ENCODE results near the gene MYH11. TPM values are rescaled to one million over a fixed set of nuclear protein-coding genes. Genes with fewer than 3 reads are reported as not detected.
A peak's percentile ranks its signal among the peaks of the same experiment; 100 is the strongest.

Gene MYH11
- total RNA-seq, 1 experiment from 2014 or later = not detected

DNA sequence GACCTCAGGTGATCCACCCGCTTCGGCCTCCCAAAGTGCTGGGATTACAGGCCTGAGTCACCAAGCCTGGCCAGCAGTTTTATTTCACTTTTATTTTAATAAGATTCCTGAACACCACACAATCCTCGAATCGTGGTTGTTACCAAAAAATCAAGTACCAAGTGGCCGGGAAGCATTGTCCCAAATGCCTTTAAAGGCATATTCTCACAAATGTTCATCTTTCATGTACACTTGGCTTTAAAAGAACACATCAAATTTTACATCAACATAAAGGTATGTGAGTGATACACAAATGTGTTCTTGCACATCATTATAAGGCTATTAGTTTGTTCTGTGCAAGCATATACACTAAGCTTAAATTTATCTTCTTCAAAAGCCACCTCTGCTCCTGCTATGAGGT, 8.1 kb upstream of the MYH11 start:
- Mint-ChIP-seq H3K9me3 (ENCODE audit: unreplicated experiment) (no peaks in the 10 kb centered on the region), H3K27me3 (ENCODE audit: insufficient read depth, unreplicated experiment) (no peaks in the 10 kb centered on the region), H3K4me3 (ENCODE audit: unreplicated experiment) (no peak overlapping the region), H3K4me1 (ENCODE audit: insufficient read depth, unreplicated experiment) (no peaks in the 10 kb centered on the region), H3K27ac (ENCODE audit: low read depth, unreplicated experiment) (no peak overlapping the region), H3K36me3 (ENCODE audit: insufficient read depth, unreplicated experiment) (peaks cover 44% of the 10 kb centered on the region)
- no peak for DNase-seq (ENCODE audit: unreplicated experiment)
- ChIA-PET CTCF (no interaction called here), POLR2A (no interaction called here)
- intact Hi-C loops (cut with micrococcal nuclease) = no loop called here
- TF ChIP-seq, protein P1, sequence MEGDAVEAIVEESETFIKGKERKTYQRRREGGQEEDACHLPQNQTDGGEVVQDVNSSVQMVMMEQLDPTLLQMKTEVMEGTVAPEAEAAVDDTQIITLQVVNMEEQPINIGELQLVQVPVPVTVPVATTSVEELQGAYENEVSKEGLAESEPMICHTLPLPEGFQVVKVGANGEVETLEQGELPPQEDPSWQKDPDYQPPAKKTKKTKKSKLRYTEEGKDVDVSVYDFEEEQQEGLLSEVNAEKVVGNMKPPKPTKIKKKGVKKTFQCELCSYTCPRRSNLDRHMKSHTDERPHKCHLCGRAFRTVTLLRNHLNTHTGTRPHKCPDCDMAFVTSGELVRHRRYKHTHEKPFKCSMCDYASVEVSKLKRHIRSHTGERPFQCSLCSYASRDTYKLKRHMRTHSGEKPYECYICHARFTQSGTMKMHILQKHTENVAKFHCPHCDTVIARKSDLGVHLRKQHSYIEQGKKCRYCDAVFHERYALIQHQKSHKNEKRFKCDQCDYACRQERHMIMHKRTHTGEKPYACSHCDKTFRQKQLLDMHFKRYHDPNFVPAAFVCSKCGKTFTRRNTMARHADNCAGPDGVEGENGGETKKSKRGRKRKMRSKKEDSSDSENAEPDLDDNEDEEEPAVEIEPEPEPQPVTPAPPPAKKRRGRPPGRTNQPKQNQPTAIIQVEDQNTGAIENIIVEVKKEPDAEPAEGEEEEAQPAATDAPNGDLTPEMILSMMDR (IDR thresholded peaks at IDR 0.05; ENCODE audit: unreplicated experiment) = no peak
- no TSS peak for BruUV-seq (replicated peaks)

DNA sequence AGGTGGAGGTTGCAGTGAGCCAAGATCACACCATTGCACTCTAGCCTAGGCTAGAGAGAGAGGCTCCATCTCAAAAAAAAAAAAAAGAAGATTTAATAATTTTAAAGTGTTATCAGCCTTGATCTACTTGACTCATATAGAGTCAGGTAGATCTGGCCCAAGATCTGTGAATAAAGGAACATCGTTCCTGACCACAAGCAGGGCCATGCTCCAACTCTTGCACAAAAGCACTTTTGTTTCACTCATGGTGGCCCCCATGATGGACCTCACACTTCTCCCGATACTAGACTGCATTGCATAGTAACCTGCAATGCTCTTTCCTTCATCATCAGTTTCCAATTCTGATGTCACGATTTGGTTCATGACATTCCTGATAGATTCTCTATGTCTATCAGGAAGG, 5.2 kb upstream of the MYH11 start:
- no peak for DNase-seq (ENCODE audit: unreplicated experiment)
- TF ChIP-seq, protein P1 (IDR thresholded peaks at IDR 0.05; ENCODE audit: unreplicated experiment) = no peak
- intact Hi-C loops (cut with micrococcal nuclease) = no loop called here
- BruUV-seq (replicated peaks) = no TSS peak
- ChIA-PET CTCF (no interaction called here), POLR2A (no interaction called here)
- H3K4me1 Mint-ChIP-seq (ENCODE audit: insufficient read depth, unreplicated experiment) = peaks cover 7% of the 10 kb centered on the region
- no peaks in the 10 kb centered on the region for H3K9me3 Mint-ChIP-seq (ENCODE audit: unreplicated experiment)
- H3K27ac Mint-ChIP-seq (ENCODE audit: low read depth, unreplicated experiment) = no peak overlapping the region
- peaks cover 17% of the 10 kb centered on the region for H3K36me3 Mint-ChIP-seq (ENCODE audit: insufficient read depth, unreplicated experiment)
- H3K27me3 Mint-ChIP-seq (ENCODE audit: insufficient read depth, unreplicated experiment) = peaks cover 15% of the 10 kb centered on the region
- H3K4me3 Mint-ChIP-seq (ENCODE audit: unreplicated experiment) = no peak overlapping the region

DNA sequence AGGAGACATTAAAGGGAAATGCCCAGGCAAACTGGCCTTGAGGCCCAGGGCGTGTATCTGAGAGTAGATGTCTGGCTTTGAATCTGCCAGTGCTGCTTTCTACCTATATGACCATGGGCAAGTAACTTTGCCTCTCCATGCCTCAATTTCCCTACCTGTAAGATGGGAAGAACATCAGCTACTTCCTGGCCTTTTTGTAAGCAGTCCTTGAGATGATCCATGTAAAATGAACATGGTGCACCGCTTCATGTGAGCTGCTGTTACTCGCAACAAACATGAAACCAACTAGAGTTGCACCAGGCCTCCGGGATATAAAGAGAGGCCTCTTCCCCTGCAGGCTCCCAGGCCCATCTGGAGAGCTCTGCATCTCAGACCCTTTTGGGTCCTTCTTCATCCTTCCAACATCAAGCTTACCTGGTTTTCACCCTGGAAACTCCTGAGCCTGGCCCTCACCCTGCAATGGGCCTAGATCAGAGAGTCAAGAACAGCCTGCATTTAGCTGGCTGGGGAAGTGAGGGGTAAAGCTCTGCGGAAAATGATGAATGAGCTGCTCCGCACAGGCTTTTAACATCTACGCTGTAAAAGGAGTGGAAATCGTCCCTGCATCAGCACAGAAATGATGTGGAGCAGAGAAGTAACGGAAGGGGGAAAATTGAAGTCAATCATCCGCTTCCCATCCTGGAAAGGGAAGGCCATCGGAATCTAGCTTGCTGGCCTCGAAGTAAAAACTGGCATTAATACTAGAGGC, 2.3 kb upstream of the MYH11 start:
- BruUV-seq (replicated peaks) = no TSS peak
- H3K9me3 Mint-ChIP-seq (ENCODE audit: unreplicated experiment) = no peaks in the 10 kb centered on the region
- H3K4me3 Mint-ChIP-seq (ENCODE audit: unreplicated experiment) = peak overlapping the region; percentile 21
- peaks cover 7% of the 10 kb centered on the region for H3K4me1 Mint-ChIP-seq (ENCODE audit: insufficient read depth, unreplicated experiment)
- TF ChIP-seq, protein P1 (IDR thresholded peaks at IDR 0.05; ENCODE audit: unreplicated experiment) = no peak
- ChIA-PET CTCF (interaction anchor here (0.8 to 2.0 kb wide), 3 partner anchors 16 to 268 kb away, joined by 3 to 9 read pairs (median 3); no protein-coding TSS in a partner anchor), POLR2A (interaction anchor here (0.5 to 2.3 kb wide), 2 partner anchors 15 to 386 kb away, joined by 3 to 5 read pairs; no protein-coding TSS in a partner anchor)
- H3K36me3 Mint-ChIP-seq (ENCODE audit: insufficient read depth, unreplicated experiment) = peaks cover 4% of the 10 kb centered on the region
- no peak for DNase-seq (ENCODE audit: unreplicated experiment)
- H3K27ac Mint-ChIP-seq (ENCODE audit: low read depth, unreplicated experiment) = no peak overlapping the region
- intact Hi-C loops (cut with micrococcal nuclease) = no loop called here
- peaks cover 44% of the 10 kb centered on the region for H3K27me3 Mint-ChIP-seq (ENCODE audit: insufficient read depth, unreplicated experiment)

DNA sequence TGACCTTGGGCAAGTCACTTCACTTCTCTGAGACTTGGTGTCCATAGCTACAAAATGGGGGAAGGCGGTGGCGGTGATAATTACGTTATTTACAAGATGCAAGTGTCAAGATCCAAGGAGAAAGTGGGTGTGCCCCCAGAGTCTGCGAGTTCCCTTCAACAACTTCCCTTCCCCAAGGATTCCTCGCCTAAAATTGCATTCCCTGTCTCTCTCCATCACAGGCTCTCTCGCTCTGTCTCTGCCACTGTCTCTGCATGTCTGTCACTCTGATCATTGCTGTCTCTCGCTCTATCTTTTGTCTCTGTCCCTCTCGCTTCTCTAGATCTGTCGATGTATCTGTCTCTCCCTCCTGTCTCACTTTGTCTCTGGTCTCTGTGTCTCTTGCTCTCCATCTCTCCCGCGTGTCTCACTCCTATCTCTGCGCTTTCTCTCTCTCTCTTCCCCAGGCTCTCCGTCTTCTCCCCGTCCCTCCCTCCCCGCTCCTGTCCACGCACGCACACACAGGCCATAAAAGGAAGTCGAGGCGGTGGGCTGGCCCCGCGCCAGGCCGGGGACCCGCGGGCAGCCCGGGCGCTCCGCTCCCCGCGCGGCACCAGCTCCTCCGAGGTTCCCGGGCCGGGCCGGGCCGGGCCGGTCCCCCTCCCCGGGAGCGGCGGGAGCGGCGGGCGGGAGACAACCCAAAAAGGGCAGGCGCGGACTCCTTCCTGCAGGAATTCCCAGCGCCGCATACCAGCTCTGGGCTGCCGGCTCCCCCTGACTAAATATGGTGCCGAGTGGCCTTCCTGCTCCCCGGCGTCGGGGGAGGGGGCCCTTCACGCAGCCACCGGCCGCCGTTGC, 1.1 kb upstream of the MYH11 start:
- ChIA-PET CTCF (interaction anchor here (1.2 kb wide), 1 partner anchor 269 kb away, joined by 3 read pairs; no protein-coding TSS in a partner anchor), POLR2A (no interaction called here)
- TF ChIP-seq, protein P1 (IDR thresholded peaks at IDR 0.05; ENCODE audit: unreplicated experiment) = no peak
- no TSS peak for BruUV-seq (replicated peaks)
- Mint-ChIP-seq H3K36me3 (ENCODE audit: insufficient read depth, unreplicated experiment) (peaks cover 4% of the 10 kb centered on the region), H3K27ac (ENCODE audit: low read depth, unreplicated experiment) (no peak overlapping the region), H3K27me3 (ENCODE audit: insufficient read depth, unreplicated experiment) (peaks cover 49% of the 10 kb centered on the region), H3K4me1 (ENCODE audit: insufficient read depth, unreplicated experiment) (peaks cover 7% of the 10 kb centered on the region), H3K9me3 (ENCODE audit: unreplicated experiment) (no peaks in the 10 kb centered on the region), H3K4me3 (ENCODE audit: unreplicated experiment) (peak overlapping the region; percentile 19)
- intact Hi-C loops (cut with micrococcal nuclease) = no loop called here
- no peak for DNase-seq (ENCODE audit: unreplicated experiment)
